NCI-H2227 treated with DMSO at 0.1 percent for 48 hours (cell line): ENCODE results near the gene PLAAT3.
"Not testable (repeated sequence)": the region's sequence is repeated elsewhere in the genome, so short reads cannot be mapped to it uniquely, and the experiment has no call there.

Experiments
- DNase-seq: peaks from one replicate; lab custom pipeline; 2025; lab: John Stamatoyannopoulos, UW

PLAAT3 gene

GRCh38 chr11:63567044-63567840 lies 47.0 kb downstream of the PLAAT3 start:
- DNase-seq, result peak; percentile 19

- DNase-seq, result no peak
Measured at GRCh38 chr11:63564784-63565350, 49.4 kb downstream of the PLAAT3 start.

- no peak for DNase-seq
Measured at GRCh38 chr11:63564056-63564774, 50.0 kb downstream of the PLAAT3 start.

GRCh38 chr11:63563201-63564055 lies 50.8 kb downstream of the PLAAT3 start, which contains the start of gene PLAAT2:
PLAAT2 (minus strand) TSS chr11:63563379; CDS start chr11:63563324, 55 bp downstream.
- no peak for DNase-seq

- DNase-seq, result no peak
Measured at GRCh38 chr11:63560506-63561180, 53.6 kb downstream of the PLAAT3 start.

- DNase-seq, result no peak
Measured at GRCh38 chr11:63558459-63559157, 55.6 kb downstream of the PLAAT3 start.

GRCh38 chr11:63557570-63557969 lies 56.7 kb downstream of the PLAAT3 start:
- no peak for DNase-seq

GRCh38 chr11:63556404-63557013 lies 57.7 kb downstream of the PLAAT3 start:
- DNase-seq, result no peak

GRCh38 chr11:63554877-63555223 lies 59.4 kb downstream of the PLAAT3 start:
- DNase-seq, result no peak

GRCh38 chr11:63553759-63554158 lies 60.5 kb downstream of the PLAAT3 start:
- DNase-seq, result no peak

- DNase-seq, result no peak
Measured at GRCh38 chr11:63552921-63553320, 61.3 kb downstream of the PLAAT3 start.

- no peak for DNase-seq
Measured at GRCh38 chr11:63551889-63552266, 62.4 kb downstream of the PLAAT3 start.

- no peak for DNase-seq
Measured at GRCh38 chr11:63551091-63551888, 62.9 kb downstream of the PLAAT3 start.

GRCh38 chr11:63550156-63550700 lies 64.0 kb downstream of the PLAAT3 start:
- DNase-seq, result not testable (repeated sequence)

- no peak for DNase-seq
Measured at GRCh38 chr11:63549411-63549810, 64.8 kb downstream of the PLAAT3 start.

- no peak for DNase-seq
Measured at GRCh38 chr11:63548178-63548577, 66.1 kb downstream of the PLAAT3 start.

- DNase-seq, result no peak
Measured at GRCh38 chr11:63547061-63547460, 67.2 kb downstream of the PLAAT3 start.

GRCh38 chr11:63543711-63544110 lies 70.5 kb downstream of the PLAAT3 start:
- no peak for DNase-seq

- DNase-seq, result not testable (repeated sequence)
Measured at GRCh38 chr11:63542506-63542905, 71.7 kb downstream of the PLAAT3 start.
